Choroid plexus epithelial cell (primary cell): ENCODE data around the gene IL10RA.
"Not testable (repeated sequence)": the region's sequence is repeated elsewhere in the genome, so short reads cannot be mapped to it uniquely, and the experiment has no call there.

Experiments used
- DNase-seq: peaks from one replicate; pipeline ENCODE4 v3.0.0-alpha.2; 2010; ENCODE audit warnings: low read depth
- H3K4me3 ChIP-seq: 2 replicates; pipeline ENCODE4 v1.5.1; 2011; ENCODE audit warnings: low read depth, mild to moderate bottlenecking, control low read depth, low read length, moderate library complexity
- TF ChIP-seq, protein P1 (sequence below): conservative IDR thresholded peaks from 2 replicates; pipeline ENCODE4 v1.5.1; 2011; ENCODE audit warnings: low read depth, mild to moderate bottlenecking, control low read depth, inconsistent platforms, low read length, moderate library complexity

IL10RA gene

DNA sequence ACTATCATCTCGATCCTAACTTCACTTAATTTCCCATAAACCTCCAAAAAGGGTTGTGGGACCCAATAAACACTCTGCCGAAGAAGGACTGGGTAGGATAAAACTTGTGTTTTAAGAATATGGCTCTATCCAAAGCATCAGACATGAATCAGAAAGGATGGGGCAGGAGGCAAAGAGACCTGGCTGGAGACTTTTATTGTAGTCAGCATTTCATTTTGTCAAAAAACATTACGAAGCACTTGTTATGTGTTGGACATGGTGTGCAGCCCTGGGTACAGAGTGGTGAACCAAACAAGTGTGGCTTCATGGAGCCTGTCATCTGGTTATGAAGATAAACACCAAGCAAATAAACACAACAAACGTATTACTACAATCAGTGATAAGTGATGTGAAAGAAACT is 17.3 kb downstream of the IL10RA start:
- TF ChIP-seq, protein P1, sequence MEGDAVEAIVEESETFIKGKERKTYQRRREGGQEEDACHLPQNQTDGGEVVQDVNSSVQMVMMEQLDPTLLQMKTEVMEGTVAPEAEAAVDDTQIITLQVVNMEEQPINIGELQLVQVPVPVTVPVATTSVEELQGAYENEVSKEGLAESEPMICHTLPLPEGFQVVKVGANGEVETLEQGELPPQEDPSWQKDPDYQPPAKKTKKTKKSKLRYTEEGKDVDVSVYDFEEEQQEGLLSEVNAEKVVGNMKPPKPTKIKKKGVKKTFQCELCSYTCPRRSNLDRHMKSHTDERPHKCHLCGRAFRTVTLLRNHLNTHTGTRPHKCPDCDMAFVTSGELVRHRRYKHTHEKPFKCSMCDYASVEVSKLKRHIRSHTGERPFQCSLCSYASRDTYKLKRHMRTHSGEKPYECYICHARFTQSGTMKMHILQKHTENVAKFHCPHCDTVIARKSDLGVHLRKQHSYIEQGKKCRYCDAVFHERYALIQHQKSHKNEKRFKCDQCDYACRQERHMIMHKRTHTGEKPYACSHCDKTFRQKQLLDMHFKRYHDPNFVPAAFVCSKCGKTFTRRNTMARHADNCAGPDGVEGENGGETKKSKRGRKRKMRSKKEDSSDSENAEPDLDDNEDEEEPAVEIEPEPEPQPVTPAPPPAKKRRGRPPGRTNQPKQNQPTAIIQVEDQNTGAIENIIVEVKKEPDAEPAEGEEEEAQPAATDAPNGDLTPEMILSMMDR: no peak
- no peak for DNase-seq
- H3K4me3 ChIP-seq: no peak overlapping the region

DNA sequence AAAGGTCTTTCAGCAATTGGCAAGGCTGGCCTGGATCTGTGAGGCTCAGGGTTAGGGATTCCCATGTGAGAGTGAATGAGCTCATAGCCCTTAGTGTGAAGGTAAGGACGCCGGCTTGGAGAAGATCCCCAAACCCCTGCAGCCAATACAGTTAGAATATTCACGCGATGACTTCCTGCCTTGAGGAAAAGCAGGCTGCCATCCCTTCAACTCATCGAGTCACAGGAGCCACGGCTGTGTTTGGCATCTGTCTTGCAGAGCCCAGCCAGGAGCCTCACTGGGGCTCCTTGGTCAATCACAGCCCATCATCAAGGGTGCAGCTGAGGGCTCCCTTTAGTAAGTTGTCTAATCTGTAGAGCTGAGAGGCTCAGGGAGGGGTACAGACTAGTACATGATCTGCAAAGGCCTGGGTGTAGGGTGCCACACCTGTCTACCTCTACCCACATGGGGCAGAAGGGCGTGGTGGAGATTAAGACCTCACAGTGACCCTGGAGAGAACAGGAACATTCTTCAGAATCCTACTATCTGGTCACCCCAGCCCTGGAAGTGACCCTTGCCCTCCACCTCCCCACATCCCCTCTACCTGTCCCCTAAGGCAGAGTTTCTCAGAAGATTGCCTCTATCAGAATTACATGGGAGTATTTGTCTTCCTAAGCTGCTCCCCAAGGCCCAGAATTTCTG is 18.5 kb downstream of the IL10RA start:
- DNase-seq: no peak
- TF ChIP-seq, protein P1: no peak
- H3K4me3 ChIP-seq: no peak overlapping the region

DNA sequence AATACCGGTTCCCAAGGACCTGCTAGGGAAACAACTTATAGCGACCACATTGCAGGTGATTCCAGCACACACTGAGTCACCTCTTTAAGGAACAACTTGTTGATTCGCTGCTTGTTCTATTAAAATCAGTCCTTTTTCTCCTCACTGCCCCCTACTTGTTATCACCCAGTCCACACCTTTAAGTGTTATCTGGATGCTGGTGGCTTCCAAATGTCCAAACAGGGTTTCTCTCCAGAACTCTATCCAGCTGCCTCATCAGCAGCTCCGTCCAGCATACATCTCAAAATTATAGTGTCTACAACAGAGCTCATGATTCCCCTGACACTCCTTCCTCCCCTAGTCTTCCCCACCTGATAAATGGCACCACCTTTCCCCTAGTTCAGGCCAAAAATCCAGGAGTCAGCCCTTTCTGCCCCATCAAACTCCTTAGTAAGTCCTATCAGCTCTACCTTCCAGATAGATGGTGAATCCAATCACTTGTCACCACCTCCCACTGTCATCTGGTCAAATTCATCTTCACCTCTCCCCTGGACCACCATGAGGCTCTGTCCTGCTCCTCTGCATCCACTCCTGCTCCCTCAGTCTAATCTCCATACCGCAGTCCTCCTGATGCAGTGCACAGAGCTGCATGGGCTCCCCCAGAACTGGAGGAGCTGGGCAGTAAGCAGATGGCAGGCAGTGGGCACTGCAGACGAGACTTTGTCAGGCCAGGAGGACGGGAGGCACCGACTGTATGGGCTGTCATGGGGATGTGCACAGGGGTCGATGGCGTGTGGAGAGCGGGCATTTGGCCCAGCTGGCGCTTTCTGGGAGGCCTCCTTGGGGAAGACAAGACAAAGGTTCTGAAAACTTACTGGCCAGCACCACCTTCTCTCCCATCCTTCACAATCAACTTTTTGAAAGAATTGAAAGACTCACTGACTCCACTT is 19.3 kb downstream of the IL10RA start:
- TF ChIP-seq, protein P1: no peak
- no peak for DNase-seq

DNA sequence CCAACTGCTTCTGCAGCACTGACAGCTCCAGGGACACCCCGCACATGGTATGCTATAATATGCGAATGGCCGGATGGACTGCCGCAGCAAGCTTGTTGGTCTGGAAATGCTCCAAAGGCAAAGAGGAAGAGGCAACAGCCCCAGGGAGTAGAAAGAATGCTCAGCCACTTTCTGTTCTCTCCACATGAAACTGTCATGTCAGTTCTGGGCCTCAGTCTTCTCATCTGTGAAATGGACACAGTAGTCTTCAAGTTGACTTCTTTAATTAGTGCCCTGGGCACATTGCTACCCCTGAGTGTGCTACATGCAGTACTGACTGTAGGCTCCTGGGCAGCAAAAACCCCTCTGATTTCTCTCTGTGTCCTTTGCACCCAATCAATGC is 19.9 kb downstream of the IL10RA start:
- TF ChIP-seq, protein P1: no peak
- no peak for DNase-seq
- no peak overlapping the region for H3K4me3 ChIP-seq

More for the DNA sequence above, 19.3 kb downstream of the IL10RA start:
- no peak overlapping the region for H3K4me3 ChIP-seq

DNA sequence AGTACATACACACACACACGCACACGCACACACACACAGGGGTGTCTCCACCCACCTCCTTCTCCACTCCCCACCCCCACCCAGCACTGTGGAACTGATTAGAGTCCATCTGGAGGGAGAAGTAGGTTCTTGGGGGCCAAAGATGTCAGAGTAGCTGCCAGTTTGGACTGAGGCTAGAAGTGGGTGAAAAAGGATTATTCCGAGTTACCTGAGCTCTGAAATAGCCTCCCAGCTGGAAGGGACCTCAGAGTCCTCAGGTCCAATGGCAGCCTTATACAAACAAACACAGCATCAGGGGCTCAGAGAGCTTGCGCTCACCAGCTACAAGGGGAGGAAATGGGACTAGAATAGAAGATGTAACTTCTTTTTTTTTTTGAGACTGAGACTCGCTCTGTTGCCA is 20.8 kb downstream of the IL10RA start:
- no peak for DNase-seq
- no peak overlapping the region for H3K4me3 ChIP-seq
- TF ChIP-seq, protein P1: no peak

DNA sequence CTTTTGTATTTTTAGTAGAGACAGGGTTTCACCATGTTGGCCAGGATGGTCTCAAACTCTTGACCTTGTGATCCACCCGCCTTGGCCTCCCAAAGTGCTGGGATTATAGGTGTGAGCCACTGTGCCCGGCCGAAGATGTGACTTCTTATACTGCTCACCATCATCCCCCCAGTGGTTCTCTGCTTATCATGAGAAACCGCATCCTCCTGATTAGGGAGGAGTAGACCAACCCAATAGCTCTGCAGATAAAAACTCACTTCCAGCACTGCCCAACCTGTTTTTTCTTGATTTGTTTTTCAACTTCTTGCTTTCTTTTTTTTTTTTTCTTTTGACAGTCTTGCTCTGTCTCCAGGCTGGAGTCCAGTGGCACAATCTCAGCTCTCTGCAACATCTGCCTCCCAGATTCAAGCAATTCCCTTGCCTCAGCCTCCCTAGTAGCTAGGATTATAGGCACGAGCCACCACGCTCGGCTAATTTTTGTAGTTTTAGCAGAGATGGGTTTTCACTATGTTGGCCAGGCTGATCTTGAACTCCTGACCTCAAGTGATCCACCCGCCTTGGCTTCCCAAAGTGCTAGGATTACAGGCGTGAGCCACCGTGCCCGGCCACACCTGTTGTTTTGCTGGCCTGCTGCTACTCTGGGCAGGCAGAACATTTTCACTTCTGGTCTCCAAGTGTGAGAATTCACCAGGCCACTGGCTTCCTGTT is 21.5 kb downstream of the IL10RA start:
- not testable (repeated sequence) for DNase-seq, H3K4me3 ChIP-seq

DNA sequence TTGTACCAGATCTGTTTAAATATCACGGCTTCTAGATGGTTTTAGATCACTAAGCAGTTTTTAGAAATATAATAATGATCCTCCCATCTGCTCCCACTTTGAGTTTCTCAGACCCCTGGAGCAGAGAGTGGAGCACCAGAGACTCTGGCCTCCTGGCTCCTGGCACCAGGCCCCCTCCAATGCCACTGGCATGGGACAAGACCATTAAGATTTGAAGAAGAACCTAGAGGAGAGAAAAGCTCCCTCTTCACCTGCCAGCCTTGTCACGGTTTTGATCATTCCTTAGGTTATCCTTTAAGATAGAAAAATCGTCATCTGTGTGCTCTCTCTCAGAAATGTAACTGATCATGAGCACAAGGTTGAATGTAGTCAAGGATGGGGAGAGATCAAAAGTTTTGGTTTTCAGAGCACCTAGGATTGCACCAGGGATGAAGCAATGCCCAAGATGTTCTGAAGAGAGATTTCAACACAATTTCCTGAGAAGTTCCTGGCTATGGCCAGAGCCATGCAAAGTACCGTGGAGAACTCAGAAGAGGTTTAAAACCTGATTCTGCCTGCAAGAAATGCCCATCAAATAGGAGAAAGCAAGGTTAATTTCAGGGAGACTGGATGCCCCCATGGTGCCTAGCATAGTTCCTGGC is 22.2 kb downstream of the IL10RA start:
- H3K4me3 ChIP-seq: no peak overlapping the region
- TF ChIP-seq, protein P1: no peak
- DNase-seq: no peak
